CD4-positive, alpha-beta T cell treated with Interferon alpha-2 for 1 hour (primary cell): Measurements from ENCODE around the gene PSME4.
"Not testable (repeated sequence)": the region's sequence is repeated elsewhere in the genome, so short reads cannot be mapped to it uniquely, and the experiment has no call there.

Source experiments
- DNase-seq, 2 donors: peaks; one replicate each; pipeline ENCODE4 v3.0.0-alpha.2; 2020 to 2022

The PSME4 gene

DNA sequence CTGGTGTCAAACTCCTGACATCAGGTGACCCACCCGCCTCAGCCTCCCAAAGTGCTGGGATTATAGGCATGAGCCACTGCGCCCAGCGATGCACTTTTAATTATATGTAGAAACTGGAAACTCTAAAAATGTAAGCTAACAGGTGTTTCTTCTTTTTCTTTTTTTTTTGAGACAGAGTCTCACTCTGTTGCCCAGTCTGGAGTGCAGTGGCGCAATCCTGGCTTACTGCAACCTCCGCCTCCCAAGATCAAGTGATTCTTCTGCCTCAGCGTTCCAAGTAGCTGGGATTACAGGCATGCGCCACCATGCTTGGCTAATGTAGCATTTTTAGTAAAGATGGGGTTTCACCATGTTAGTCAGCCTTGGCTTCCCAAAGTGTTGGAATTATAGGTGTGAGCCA, 129.1 kb downstream of the PSME4 start:
- DNase-seq = not testable (repeated sequence)

DNA sequence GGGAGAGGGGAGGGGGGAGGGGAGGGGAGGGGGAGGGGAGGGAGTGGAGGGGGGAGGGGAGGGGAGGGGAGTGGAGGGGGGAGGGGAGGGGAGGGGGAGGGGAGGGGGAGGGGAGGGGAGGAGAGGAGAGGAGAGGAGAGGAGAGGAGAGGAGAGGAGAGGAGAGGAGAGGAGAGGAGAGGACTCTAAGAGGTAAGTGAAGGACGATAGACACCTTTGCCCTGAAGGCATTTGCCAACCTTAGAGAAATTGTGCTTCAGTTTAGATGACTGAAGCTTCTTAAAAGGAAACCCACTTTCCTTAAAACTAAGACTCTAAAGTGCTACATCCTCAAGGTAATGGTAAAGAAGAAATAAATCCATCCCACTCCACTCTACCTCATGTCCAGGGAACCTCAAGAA, 130.2 kb downstream of the PSME4 start:
- DNase-seq = no peak

DNA sequence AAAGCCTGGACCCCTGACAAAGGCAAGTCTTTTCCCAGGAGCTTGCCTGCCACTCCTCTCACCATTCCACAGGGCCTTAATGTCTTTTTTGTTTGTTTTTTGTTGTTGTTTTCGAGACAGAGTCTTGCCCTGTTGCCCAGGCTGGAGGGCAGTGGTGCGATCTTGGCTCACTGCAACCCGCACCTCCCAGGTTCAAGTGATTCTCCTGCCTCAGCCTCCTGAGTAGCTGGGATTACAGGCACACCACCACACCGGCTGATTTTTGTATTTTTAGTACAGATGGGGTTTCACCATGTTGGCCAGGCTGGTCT, 140.9 kb downstream of the PSME4 start:
- DNase-seq = not testable (repeated sequence)

DNA sequence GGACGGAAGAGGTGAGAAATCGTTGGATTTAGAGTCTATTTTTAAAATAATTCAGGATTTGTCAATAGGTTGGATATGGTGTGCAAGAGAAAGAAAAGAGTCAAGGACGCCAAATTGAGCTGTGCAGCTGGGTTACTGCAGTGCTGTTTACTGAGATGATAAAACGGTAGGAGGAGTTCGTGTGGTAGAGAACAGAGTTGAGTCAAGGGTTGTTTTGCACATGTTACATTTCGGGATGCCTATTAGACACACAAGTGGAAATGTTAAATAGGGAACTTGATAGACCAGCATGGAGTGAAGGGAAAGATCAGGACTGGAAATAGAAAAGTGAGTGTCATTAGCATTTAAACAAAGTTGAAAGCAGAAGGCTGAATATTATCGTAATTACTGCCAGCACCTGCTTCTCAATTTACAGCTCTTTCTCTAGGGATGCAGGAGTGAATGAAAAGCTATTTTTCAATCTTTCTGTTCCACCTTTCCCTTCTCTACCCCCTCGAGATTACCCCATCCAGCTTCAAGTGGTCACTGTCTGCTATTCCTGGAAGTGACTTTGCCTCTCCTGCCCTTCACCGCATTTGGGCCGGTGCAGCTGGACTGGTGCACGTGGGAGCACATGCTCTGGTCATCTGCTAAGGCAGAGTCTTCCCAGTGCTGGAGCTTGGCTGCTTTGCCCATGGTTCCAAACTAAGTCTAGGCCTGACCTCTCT, 141.4 kb downstream of the PSME4 start:
- no peak for DNase-seq

DNA sequence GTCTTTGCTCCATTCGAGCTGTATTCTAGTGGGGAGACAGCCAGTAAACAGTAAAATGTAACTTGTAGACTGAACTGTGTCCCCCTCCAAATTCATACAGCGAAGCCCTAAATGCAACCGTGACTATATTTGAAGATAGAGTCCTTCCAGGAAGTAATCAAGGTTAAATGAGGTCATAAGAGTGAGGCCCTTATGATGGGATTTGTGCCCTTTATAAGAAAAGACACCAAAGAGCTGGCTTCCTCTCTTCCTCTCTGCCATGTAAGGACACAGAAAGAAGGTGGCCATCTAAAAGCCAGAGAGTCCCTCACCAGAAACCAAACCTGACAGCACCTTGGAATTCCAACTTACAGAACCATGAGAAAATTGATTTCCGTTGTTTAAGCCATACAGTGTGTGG, 142.5 kb downstream of the PSME4 start:
- no peak for DNase-seq

DNA sequence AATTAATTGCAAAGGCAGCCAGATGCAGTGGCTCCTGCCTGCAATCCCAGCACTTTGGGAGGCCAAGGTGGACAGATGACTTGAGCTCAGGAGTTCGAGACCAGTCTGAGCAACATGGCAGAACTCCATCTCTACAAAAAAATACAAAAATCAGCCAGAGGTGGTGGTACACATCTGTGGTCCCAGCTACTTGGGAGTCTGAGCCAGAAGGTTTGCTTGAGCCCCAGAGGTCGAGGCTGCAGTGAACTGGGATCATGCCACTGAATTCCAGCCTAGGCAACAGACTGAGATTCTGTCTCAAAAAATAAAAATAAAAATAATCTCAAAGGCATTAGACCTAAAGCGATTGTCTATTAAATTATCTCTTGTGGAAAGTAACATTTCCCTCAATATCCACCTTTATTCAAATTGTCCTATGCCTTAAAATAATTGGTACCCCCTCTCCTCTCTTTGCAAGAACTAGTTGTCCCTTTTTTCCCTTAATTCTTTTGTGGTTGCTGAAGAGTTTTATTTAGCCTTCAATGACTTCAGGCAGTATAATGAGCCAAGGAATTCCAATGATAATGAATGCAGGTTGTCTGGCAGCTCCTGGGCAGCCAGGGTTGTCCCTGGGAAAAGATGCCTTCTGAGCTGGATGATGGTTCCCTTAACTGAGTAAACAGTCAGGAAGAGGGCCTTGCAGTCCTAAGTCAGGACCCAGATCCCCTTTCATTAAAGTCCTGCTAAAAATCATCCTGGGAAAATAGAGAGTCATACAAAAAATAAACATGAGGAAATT, 143.2 kb downstream of the PSME4 start:
- no peak for DNase-seq

DNA sequence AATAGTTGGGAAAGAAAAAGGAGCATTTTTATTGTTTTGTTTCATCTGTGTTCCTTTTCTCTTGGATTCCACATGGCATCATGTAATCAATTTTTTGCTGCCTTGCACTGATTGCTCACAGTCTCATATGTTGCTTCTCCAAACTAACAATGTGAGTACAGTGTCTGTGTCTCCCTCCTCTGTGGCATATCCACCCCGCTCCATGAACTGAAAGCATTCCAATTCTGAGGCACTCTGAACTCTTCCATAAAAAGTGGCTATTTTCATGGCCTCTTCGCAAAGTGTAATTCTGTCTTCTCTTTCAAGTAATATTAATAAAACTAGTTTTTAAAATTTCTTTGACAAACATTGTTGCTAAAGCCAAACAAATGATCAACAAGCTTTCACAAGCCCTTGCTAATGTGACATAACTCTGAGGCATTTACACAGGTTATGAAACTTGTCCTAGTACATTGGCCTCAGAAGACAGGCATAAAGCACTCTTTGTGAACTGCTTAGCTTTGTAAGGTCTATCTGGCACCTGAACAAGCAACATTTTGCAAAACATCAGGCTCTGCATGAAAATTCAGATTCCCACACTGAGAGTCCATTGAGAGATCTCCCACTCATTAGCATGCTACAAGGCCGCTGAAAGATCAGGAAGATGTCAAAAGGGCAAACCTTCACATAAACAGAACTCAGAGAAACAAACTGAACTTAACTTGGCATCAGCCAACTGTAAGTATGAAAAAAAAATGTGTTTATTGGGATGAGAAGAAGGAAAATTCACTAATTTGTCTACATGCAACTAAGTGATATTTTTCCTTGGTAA, 144.0 kb downstream of the PSME4 start:
- no peak for DNase-seq

DNA sequence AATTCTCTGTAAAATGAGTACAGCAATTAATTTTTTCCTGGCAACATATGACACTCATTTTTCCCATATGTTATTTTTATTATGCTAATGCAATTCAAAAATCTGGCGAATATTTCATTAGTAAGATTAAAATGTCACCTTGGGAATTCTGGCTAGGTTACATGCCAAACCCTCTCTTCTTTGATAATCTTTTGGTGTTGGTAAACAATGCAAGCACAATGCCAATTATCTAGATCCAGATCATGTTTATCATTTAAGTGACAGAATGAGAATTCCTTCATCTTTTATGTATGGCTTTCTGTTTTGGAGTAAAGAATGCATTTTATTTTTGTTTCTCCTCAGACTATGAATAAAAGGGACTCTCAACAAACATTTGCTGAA, 144.8 kb downstream of the PSME4 start:
- no peak for DNase-seq

DNA sequence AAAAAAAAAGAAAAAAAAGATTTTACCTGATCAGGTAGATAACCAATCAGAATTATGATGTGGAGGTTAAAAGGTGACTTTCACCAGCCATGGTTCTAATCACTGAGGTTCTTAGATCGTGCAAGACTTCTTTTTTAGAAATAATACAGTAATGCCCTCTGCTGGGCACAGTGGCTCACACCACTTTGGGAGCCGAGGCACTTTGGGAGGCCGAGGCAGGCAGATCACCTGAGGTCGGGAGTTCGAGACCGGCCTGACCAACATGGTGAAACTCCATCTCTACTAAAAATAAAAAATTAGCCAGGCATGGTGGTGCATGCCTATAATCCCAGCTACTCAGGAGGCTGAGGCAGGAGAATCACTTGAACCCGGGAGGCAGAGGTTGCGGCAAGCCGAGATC, 147.2 kb downstream of the PSME4 start:
- DNase-seq = not testable (repeated sequence)

DNA sequence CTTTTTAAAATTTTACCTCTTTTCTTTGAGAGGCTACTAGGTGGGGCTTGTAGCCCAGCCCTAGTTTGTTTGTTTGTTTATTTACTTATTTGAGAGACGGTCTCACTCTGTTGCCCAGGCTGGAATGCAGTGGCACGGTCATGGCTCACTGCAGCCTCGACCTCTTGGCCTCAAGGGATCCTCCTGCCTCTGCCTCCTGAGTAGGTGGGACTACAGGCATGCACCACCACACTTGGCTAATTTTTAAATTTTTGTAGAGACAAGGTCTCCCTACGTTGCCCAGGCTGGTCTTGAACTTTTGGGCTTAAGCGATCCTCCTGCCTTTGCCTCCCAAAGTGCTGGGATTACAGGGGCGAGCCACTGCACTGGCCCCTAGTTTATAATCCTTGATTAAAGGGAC, 149.0 kb downstream of the PSME4 start:
- DNase-seq = no peak

DNA sequence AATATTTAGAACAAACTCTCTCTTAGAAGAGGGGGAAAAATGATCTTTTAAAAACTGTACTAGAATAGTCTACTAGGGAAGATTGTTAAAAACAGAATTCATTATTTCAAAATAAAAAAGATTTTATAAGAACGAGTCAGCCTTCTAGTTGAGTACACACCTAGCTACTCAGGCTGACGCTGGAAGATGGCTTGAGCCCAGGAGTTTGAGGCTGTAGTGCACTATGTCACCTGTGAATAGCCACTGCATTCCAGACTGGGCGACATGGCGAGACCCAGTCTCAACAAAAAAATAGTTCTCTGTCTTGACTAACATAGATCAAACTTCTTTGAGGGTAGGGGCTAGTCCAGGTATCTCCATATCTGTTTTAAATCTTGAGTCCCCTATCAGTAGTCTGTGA, 150.1 kb downstream of the PSME4 start:
- DNase-seq = no peak

DNA sequence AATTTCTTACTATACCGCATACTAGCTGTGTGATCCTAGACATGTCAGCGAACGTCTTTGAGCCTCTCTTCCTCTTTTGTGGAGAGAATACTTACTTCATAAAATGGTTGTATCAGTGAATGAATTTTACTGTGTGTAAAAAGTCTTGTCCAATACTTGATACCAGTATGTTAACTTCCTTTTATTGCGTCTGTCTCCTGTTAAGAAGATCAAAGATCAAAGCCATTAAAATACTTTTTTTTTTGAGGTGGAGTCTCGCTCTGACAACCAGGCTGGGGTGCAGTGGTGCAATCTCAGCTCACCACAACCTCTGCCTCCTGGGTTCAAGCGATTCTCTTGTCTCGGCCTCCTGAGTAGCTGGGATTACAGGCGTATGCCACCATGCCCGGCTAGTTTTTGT, 150.7 kb downstream of the PSME4 start:
- DNase-seq = no peak

DNA sequence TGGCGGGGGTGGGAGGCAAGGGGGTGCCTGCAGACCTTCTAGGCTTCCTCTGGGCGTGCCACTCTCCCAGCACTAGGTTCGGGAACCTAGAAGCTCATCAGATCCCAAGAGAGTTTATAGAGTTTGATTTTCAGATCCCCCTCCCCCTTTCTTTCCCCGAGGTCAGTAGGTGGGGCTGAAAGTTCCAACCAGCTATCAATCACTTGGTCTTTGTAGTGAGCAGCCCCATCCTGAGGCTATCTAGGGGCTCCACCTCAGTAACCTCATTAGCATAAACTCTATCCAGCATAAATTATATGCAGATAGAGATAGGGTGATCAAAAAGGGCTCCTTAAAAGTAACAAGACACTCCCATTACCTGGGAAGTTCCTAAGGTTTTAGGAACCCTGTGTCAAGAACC, 151.2 kb downstream of the PSME4 start:
- DNase-seq = no peak

DNA sequence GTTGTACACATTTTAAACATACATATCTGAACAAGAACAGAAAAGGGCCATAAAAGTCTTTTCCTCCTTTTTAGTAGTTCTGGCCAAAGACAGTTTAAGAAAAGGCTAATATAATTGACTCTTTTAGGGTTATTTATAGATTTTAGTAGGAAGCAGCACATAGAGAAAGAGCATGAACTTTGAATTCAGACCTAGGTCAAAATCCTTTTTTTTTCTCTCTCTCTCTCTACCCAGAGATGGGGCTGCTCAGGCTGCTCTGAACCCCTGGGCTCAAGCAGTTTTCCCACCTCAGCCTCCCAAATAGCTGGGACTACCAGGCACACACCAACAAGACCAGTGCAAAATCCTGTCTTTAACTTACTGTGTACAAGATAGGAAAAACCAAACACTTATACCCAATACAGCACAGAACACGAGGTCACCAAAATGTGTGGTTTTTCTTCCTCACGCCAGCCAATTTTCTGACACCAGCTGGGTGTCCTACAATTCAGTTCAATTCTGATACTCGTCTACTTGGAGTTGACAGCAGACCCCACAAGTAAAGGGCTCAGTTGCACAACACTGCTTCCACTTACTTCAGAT, 151.8 kb downstream of the PSME4 start:
- no peak for DNase-seq
